DMS153 treated with DMSO at 0.1 percent for 48 hours (cell line): ENCODE measurements around the gene FBP2.
"Not testable (repeated sequence)": the region's sequence is repeated elsewhere in the genome, so short reads cannot be mapped to it uniquely, and the experiment has no call there.

Experiments used
- DNase-seq: peaks from one replicate; lab custom pipeline; 2025; ENCODE audit not compliant: unreplicated experiment; lab: John Stamatoyannopoulos, UW

The FBP2 gene

GRCh38 chr9:94564279-94564678 is 29.3 kb downstream of the FBP2 start:
- DNase-seq = not testable (repeated sequence)

GRCh38 chr9:94563548-94563947 is 30.1 kb downstream of the FBP2 start:
- no peak for DNase-seq

GRCh38 chr9:94560237-94560636 is 33.4 kb downstream of the FBP2 start:
- no peak for DNase-seq

GRCh38 chr9:94557376-94557775 is 36.2 kb downstream of the FBP2 start:
- no peak for DNase-seq

GRCh38 chr9:94554439-94555331 is 38.9 kb downstream of the FBP2 start, which contains the start of gene PCAT7:
Gene PCAT7 (plus strand): TSS chr9:94555083.
- DNase-seq = no peak

- no peak for DNase-seq
Observed at GRCh38 chr9:94554078-94554438, 39.6 kb downstream of the FBP2 start.

GRCh38 chr9:94553029-94553938 is 40.3 kb downstream of the FBP2 start:
- DNase-seq = no peak

GRCh38 chr9:94545940-94546339 is 47.7 kb downstream of the FBP2 start:
- DNase-seq = no peak

- not testable (repeated sequence) for DNase-seq
Observed at GRCh38 chr9:94544335-94544734, 49.3 kb downstream of the FBP2 start.

- no peak for DNase-seq
Observed at GRCh38 chr9:94538908-94539307, 54.7 kb downstream of the FBP2 start.

- no peak for DNase-seq
Observed at GRCh38 chr9:94534901-94535300, 58.7 kb downstream of the FBP2 start.

- DNase-seq = no peak
Observed at GRCh38 chr9:94533601-94534000, 60.0 kb downstream of the FBP2 start.

GRCh38 chr9:94533155-94533554 is 60.5 kb downstream of the FBP2 start:
- no peak for DNase-seq

GRCh38 chr9:94528886-94529285 is 64.7 kb downstream of the FBP2 start:
- no peak for DNase-seq

- no peak for DNase-seq
Observed at GRCh38 chr9:94526951-94527350, 66.7 kb downstream of the FBP2 start.

GRCh38 chr9:94526271-94526670 is 67.4 kb downstream of the FBP2 start:
- no peak for DNase-seq

GRCh38 chr9:94525396-94526035 is 68.1 kb downstream of the FBP2 start:
- DNase-seq = no peak

- no peak for DNase-seq
Observed at GRCh38 chr9:94517254-94517653, 76.4 kb downstream of the FBP2 start.

GRCh38 chr9:94514722-94515121 is 78.9 kb downstream of the FBP2 start:
- DNase-seq = no peak

GRCh38 chr9:94511955-94512265 is 81.7 kb downstream of the FBP2 start:
- no peak for DNase-seq

GRCh38 chr9:94511134-94511954 is 82.3 kb downstream of the FBP2 start:
- no peak for DNase-seq
